Panc1 (cell line): ENCODE results near the gene LDHB. TPM values are rescaled to one million over a fixed set of nuclear protein-coding genes. Genes with fewer than 3 reads are reported as not detected.

Source experiments
- ATAC-seq: fragments of 200-7000 bp; cut with Tn5 transposase; 2 replicates; pipeline ENCODE4 v1.9.1; 2020; ENCODE audit warnings: mild to moderate bottlenecking, moderate library complexity
- BruUV-seq: library from RNA; stranded (reverse); fragments of 400-500 nt; replicated peaks from 2 replicates; lab custom pipeline; 2021; lab: Mats Ljungman, UMichigan
- CTCF ChIA-PET: fragments of 300-600 bp; sonication (Branson Sonifier 250); formaldehyde crosslinking; loops from one replicate; lab custom pipeline; 2022; ENCODE audit warnings: antibody characterized with exemption; lab: Charles Lee
- POLR2A ChIA-PET: fragments of 300-600 bp; sonication (Branson Sonifier 250); formaldehyde crosslinking; loops from one replicate; lab custom pipeline; 2022; ENCODE audit warnings: antibody characterized with exemption; lab: Charles Lee
- DNase-seq: peaks from one replicate; pipeline ENCODE4 v3.0.0-alpha.2; 2010; ENCODE audit warnings: low read depth, low spot score
- H3K27ac ChIP-seq: 2 replicates; pipeline ENCODE4 v1.5.1; 2011; ENCODE audit warnings: mild to moderate bottlenecking, low read length, inconsistent platforms
- H3K27me3 ChIP-seq: fragments of 200-500 bp; sonication (Bioruptor generic); 2 replicates; pipeline ENCODE4 v1.6.0; 2014; ENCODE audit warnings: low read length, inconsistent platforms; ENCODE audit not compliant: control insufficient read depth, insufficient read depth
- H3K36me3 ChIP-seq: fragments of 200-500 bp; sonication (Bioruptor generic); 2 replicates; pipeline ENCODE4 v1.5.1; 2014; ENCODE audit warnings: inconsistent platforms, mild to moderate bottlenecking, low read length, moderate library complexity; ENCODE audit not compliant: control insufficient read depth, insufficient read depth
- H3K4me1 ChIP-seq: 2 replicates; pipeline ENCODE4 v1.5.1; 2011; ENCODE audit warnings: inconsistent platforms, mild to moderate bottlenecking, low read length, moderate library complexity; ENCODE audit not compliant: control insufficient read depth, insufficient read depth
- H3K4me3 ChIP-seq, 2 experiments: 2 replicates each; pipeline ENCODE4 v1.5.1; 2011 to 2012; ENCODE audit warnings: low read depth in 2 of 2, low read length in 2 of 2, mild to moderate bottlenecking in 2 of 2, inconsistent platforms in 1 of 2, moderate library complexity in 1 of 2
- H3K9me3 ChIP-seq: fragments of 200-500 bp; sonication (Bioruptor generic); 2 replicates; pipeline ENCODE4 v1.5.1; 2014; ENCODE audit warnings: low read depth, mild to moderate bottlenecking, inconsistent platforms, low read length, moderate library complexity; ENCODE audit not compliant: control insufficient read depth, insufficient read depth
- CTCF ChIP-seq: fragments of 450-650 bp; IDR thresholded peaks from 2 replicates; pipeline ENCODE4 v1.5.1; 2017; ENCODE audit warnings: mild to moderate bottlenecking
- POLR2AphosphoS5 ChIP-seq: IDR thresholded peaks from 2 replicates; pipeline ENCODE4 v1.6.1; 2012; ENCODE audit warnings: mild to moderate bottlenecking, low read depth, low read length, moderate library complexity
- REST ChIP-seq, 2 experiments: IDR thresholded peaks; 2 replicates each; pipeline ENCODE4 v1.6.1; 2011 to 2012; ENCODE audit warnings: low read depth in 2 of 2, control low read depth in 1 of 2, low read length in 1 of 2, mild to moderate bottlenecking in 1 of 2, moderate library complexity in 1 of 2; ENCODE audit not compliant: insufficient read depth in 1 of 2
- SIN3A ChIP-seq: IDR thresholded peaks from 2 replicates; pipeline ENCODE4 v1.6.1; 2012; ENCODE audit warnings: low read depth, mild to moderate bottlenecking, low read length, moderate library complexity, borderline replicate concordance; ENCODE audit not compliant: insufficient read depth
- TCF7L2 ChIP-seq: IDR thresholded peaks from 2 replicates; pipeline ENCODE4 v1.6.1; 2011; ENCODE audit warnings: mild to moderate bottlenecking, low read depth, low read length, inconsistent platforms
- in situ Hi-C: cut with HindIII; loops from 2 replicates; pipeline ENCODE4 v1.10.0; 2016; ENCODE audit warnings: low sequenced_read_pairs, low pct_unique_long_range_greater_than_20kb
- intact Hi-C: fragments of 100-400 bp; cut with micrococcal nuclease; formaldehyde crosslinking; loops from one replicate; pipeline ENCODE4 v1.10.0; 2022; ENCODE audit not compliant: unreplicated experiment
- total RNA-seq: library from RNA; stranded (reverse); gene quantifications from one replicate; pipeline ENCODE4 v1.2.1, GENCODE V29; 2021; ENCODE audit not compliant: unreplicated experiment

LDHB gene
- total RNA-seq, 1 experiment from 2014 or later, result 552 TPM

- TF ChIP-seq SIN3A, result no peak
- intact Hi-C loops (no loop called here), in situ Hi-C loops (no loop called here)
- Histone ChIP-seq H3K27ac (no peak overlapping the region), H3K27me3 (no peaks in the 10 kb centered on the region; the same call in 1 of the 2 replicates), H3K4me3 (no peak overlapping the region), H3K9me3 (no peaks in the 10 kb centered on the region), H3K4me1 (no peaks in the 10 kb centered on the region), H3K36me3 (no peaks in the 10 kb centered on the region)
- CTCF ChIA-PET, result no interaction called here
- BruUV-seq, result no TSS peak
- DNase-seq, result no peak
- POLR2A ChIA-PET, result no interaction called here
- ATAC-seq, result no peak
Measured at GRCh38 chr12:21614506-21614905, 43.1 kb downstream of the LDHB start.

- H3K9me3 ChIP-seq, result no peaks in the 10 kb centered on the region
- H3K36me3 ChIP-seq, result no peaks in the 10 kb centered on the region
- H3K27ac ChIP-seq, result no peak overlapping the region
- H3K4me3 ChIP-seq, result no peak overlapping the region
- no TSS peak for BruUV-seq
- POLR2A ChIA-PET, result no interaction called here
- H3K4me1 ChIP-seq, result no peaks in the 10 kb centered on the region
- TF ChIP-seq SIN3A, result no peak
- TF ChIP-seq REST (IDR thresholded peaks at IDR 0.05; ENCODE audit: insufficient read depth in 1 of 2, low read depth in 2 of 2, low read length in 1 of 2), result no peak
- no peak for TF ChIP-seq POLR2AphosphoS5
- TF ChIP-seq CTCF, result no peak
- TF ChIP-seq TCF7L2, result no peak
- intact Hi-C loops, result no loop called here
- DNase-seq (no peak), ATAC-seq (no peak)
- CTCF ChIA-PET, result no interaction called here
- no peaks in the 10 kb centered on the region; the same call in 1 of the 2 replicates for H3K27me3 ChIP-seq
- in situ Hi-C loops, result no loop called here
Measured at GRCh38 chr12:21613931-21614330, 43.7 kb downstream of the LDHB start.

GRCh38 chr12:21608196-21608595 is 49.4 kb downstream of the LDHB start:
- DNase-seq (no peak), ATAC-seq (no peak)
- Histone ChIP-seq H3K4me1 (no peaks in the 10 kb centered on the region), H3K4me3 (no peak overlapping the region), H3K9me3 (no peaks in the 10 kb centered on the region), H3K27me3 (no peaks in the 10 kb centered on the region; the same call in 1 of the 2 replicates), H3K36me3 (no peaks in the 10 kb centered on the region), H3K27ac (no peak overlapping the region)
- TF ChIP-seq SIN3A, result no peak
- no peak for TF ChIP-seq POLR2AphosphoS5
- in situ Hi-C loops, result no loop called here
- no TSS peak for BruUV-seq
- POLR2A ChIA-PET, result no interaction called here
- CTCF ChIA-PET, result no interaction called here
- intact Hi-C loops, result loop anchor here (5.0 kb wide), 1 partner anchor 74 kb away; no protein-coding TSS in a partner anchor
